Esophagus muscularis mucosa (tissue), 4 donors: ENCODE results near the gene IPCEF1.

Experiments
- CTCF ChIP-seq, 3 experiments: fragments of 200-600 bp in 2 of 3; fragments of 450-650 bp in 1 of 3; sonication (generic) in 2 of 3; IDR thresholded peaks; one replicate each; pipeline ENCODE4 v1.5.1; 2017 to 2019; ENCODE audit warnings: antibody characterized with exemption in 3 of 3, mild to moderate bottlenecking in 2 of 3, moderate library complexity in 1 of 3
- EP300 ChIP-seq: sonication (generic); formaldehyde crosslinking; IDR thresholded peaks from one replicate; pipeline ENCODE4 v1.6.1; 2017; ENCODE audit warnings: antibody characterized with exemption
- POLR2A ChIP-seq: fragments of 450-650 bp; IDR thresholded peaks from one replicate; pipeline ENCODE4 v1.6.1; 2017; ENCODE audit warnings: antibody characterized with exemption, moderate library complexity, mild to moderate bottlenecking, low read depth
- POLR2AphosphoS5 ChIP-seq, 2 donors: sonication (generic); formaldehyde crosslinking; IDR thresholded peaks; one replicate each; pipeline ENCODE4 v1.6.1; 2017; ENCODE audit warnings: antibody characterized with exemption in 2 of 2

GRCh38 chr6:154380741-154381140 lies 24.1 kb upstream of the IPCEF1 start:
- no peak for TF ChIP-seq CTCF (IDR thresholded peaks at IDR 0.05)
- TF ChIP-seq POLR2A = no peak
- TF ChIP-seq POLR2AphosphoS5 (IDR thresholded peaks at IDR 0.05) = no peak
- TF ChIP-seq EP300 = no peak
